ENCODE data around the gene CDK15. TPM values are rescaled to one million over a fixed set of nuclear protein-coding genes. Genes with fewer than 3 reads are reported as not detected.

CDK15 gene
- total and polyA plus RNA-seq, 2 donors (not counting 1 experiment from before 2014, with no cell fraction given), result not detected

GRCh38 chr2:201930831-201931230 lies 124.5 kb downstream of the CDK15 start:
- no peak overlapping the region for H3K27ac Mint-ChIP-seq
- Histone ChIP-seq H2AFZ (ENCODE audit: insufficient read depth, low read depth, low read length, poor library complexity, severe bottlenecking) (no peak overlapping the region), H3K9me3 (ENCODE audit: control extremely low read depth in 1 of 3, control insufficient read depth in 2 of 3, insufficient read depth in 1 of 3, low read length in 2 of 3) (peaks cover 0 to 3% (median 0%) of the 10 kb centered on the region in 3 donors), H3K9ac (ENCODE audit: low read length) (no peak overlapping the region), H3K79me2 (ENCODE audit: control insufficient read depth, insufficient read depth, low read length) (no peaks in the 10 kb centered on the region), H3K4me1 (ENCODE audit: control insufficient read depth in 2 of 2, insufficient read depth in 2 of 2, low read length in 2 of 2) (no peaks in the 10 kb centered on the region), H3K27ac (ENCODE audit: low read length in 2 of 2) (no peak overlapping the region), H3K4me3 (ENCODE audit: control extremely low read depth in 1 of 5, extremely low read depth in 1 of 5, insufficient read depth in 1 of 5, low read depth in 2 of 5, low read length in 4 of 5) (no peak overlapping the region), H3K4me2 (replicated peaks; ENCODE audit: low read depth, low read length, poor library complexity, severe bottlenecking) (no peak overlapping the region), H4K20me1 (ENCODE audit: control insufficient read depth, insufficient read depth, low read length, poor library complexity, severe bottlenecking) (no peaks in the 10 kb centered on the region), H3K27me3 (replicated peaks in 1 of 4; ENCODE audit: control extremely low read depth in 1 of 4, control insufficient read depth in 3 of 4, insufficient read depth in 4 of 4, low read length in 3 of 4) (peaks cover 0 to 4% (median 2%) of the 10 kb centered on the region in 4 experiments), H3K36me3 (replicated peaks in 1 of 2; ENCODE audit: control extremely low read depth in 1 of 2, control insufficient read depth in 1 of 2, extremely low read depth in 1 of 2, insufficient read depth in 2 of 2, low read length in 1 of 2) (no peaks in the 10 kb centered on the region)
- no peak for ATAC-seq (ENCODE audit: low read depth)
- H3K4me1 Mint-ChIP-seq, result no peaks in the 10 kb centered on the region
- TF ChIP-seq CTCF (IDR thresholded peaks at IDR 0.05) (no peak), EZH2 (IDR thresholded peaks at IDR 0.05; ENCODE audit: borderline replicate concordance, insufficient read depth, low read depth, low read length, poor library complexity, severe bottlenecking) (no peak)
- H3K4me3 Mint-ChIP-seq, result no peak overlapping the region
- no peaks in the 10 kb centered on the region for H3K9me3 Mint-ChIP-seq (ENCODE audit: insufficient read depth)
- ChIA-PET POLR2A (interaction anchor here (0.5 kb wide), 1 partner anchor 436 kb away, joined by 3 read pairs; no protein-coding TSS in a partner anchor), CTCF (no interaction called here)
- peaks cover 39% of the 10 kb centered on the region for H3K27me3 Mint-ChIP-seq
- no peak for DNase-seq
- intact Hi-C loops (cut with micrococcal nuclease), result no loop called here

- H3K9ac ChIP-seq (ENCODE audit: low read length), result no peak overlapping the region
- H2AFZ ChIP-seq (ENCODE audit: insufficient read depth, low read depth, low read length, poor library complexity, severe bottlenecking), result no peak overlapping the region
- no peak overlapping the region for H3K4me3 ChIP-seq (ENCODE audit: control extremely low read depth in 1 of 5, extremely low read depth in 1 of 5, insufficient read depth in 1 of 5, low read depth in 2 of 5, low read length in 4 of 5)
- no peak for TF ChIP-seq CTCF (IDR thresholded peaks at IDR 0.05)
- TF ChIP-seq EZH2 (IDR thresholded peaks at IDR 0.05; ENCODE audit: borderline replicate concordance, insufficient read depth, low read depth, low read length, poor library complexity, severe bottlenecking), result no peak
- no peaks in the 10 kb centered on the region for H3K9me3 Mint-ChIP-seq (ENCODE audit: insufficient read depth)
- H3K79me2 ChIP-seq (ENCODE audit: control insufficient read depth, insufficient read depth, low read length), result no peaks in the 10 kb centered on the region
- H3K27me3 Mint-ChIP-seq, result peaks cover 39% of the 10 kb centered on the region
- no peaks in the 10 kb centered on the region for H3K4me1 Mint-ChIP-seq
- H3K4me2 ChIP-seq (replicated peaks; ENCODE audit: low read depth, low read length, poor library complexity, severe bottlenecking), result no peak overlapping the region
- H3K4me3 Mint-ChIP-seq, result no peak overlapping the region
- H3K27me3 ChIP-seq (replicated peaks in 1 of 4; ENCODE audit: control extremely low read depth in 1 of 4, control insufficient read depth in 3 of 4, insufficient read depth in 4 of 4, low read length in 3 of 4), result peaks cover 0 to 4% (median 2%) of the 10 kb centered on the region in 4 experiments
- H3K9me3 ChIP-seq (ENCODE audit: control extremely low read depth in 1 of 3, control insufficient read depth in 2 of 3, insufficient read depth in 1 of 3, low read length in 2 of 3), result peaks cover 0 to 3% (median 0%) of the 10 kb centered on the region in 3 donors
- H4K20me1 ChIP-seq (ENCODE audit: control insufficient read depth, insufficient read depth, low read length, poor library complexity, severe bottlenecking), result no peaks in the 10 kb centered on the region
- H3K27ac ChIP-seq (ENCODE audit: low read length in 2 of 2), result no peak overlapping the region
- POLR2A ChIA-PET, result no interaction called here
- H3K27ac Mint-ChIP-seq, result no peak overlapping the region
- CTCF ChIA-PET, result no interaction called here
- intact Hi-C loops (cut with micrococcal nuclease), result no loop called here
- DNase-seq, result no peak
- no peaks in the 10 kb centered on the region for H3K4me1 ChIP-seq (ENCODE audit: control insufficient read depth in 2 of 2, insufficient read depth in 2 of 2, low read length in 2 of 2)
- no CpG with 5 or more reads among the region's 2 CpGs for WGBS (ENCODE audit: insufficient coverage)
- no peaks in the 10 kb centered on the region for H3K36me3 ChIP-seq (replicated peaks in 1 of 2; ENCODE audit: control extremely low read depth in 1 of 2, control insufficient read depth in 1 of 2, extremely low read depth in 1 of 2, insufficient read depth in 2 of 2, low read length in 1 of 2)
- no peak for ATAC-seq (ENCODE audit: low read depth)
These were observed 125.1 kb downstream of the CDK15 start for GRCh38 chr2:201931475-201931874.

Measured in B cell (primary cell).